ENCODE measurements around the gene ACOXL. TPM values are rescaled to one million over a fixed set of nuclear protein-coding genes. Genes with fewer than 3 reads are reported as not detected.

Gene ACOXL
- total RNA-seq, 4 donors from 2014 or later = not detected

DNA sequence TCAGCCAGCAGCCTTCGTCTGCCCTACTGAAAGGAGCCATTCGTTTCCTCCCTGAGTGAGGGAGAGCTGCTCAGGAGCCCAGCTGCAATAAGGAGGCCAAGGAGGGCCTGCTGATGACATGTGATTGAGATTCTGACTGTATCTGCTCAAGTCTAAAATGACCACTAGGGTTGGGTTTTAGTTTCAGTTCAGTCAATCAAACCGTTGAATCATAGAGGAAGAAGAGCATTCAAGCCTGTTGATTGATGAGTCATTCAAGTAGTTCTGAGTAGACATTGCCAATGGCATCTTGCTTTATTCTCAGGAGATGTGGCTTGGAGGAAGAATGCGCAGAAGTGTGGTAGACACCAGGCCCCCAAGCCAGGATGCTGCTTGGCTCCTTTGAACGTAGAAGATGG lies 368.4 kb downstream of the ACOXL start:
- Histone ChIP-seq H3K4me3 (no peak overlapping the region), H3K27ac (no peak overlapping the region), H3K27me3 (no peaks in the 10 kb centered on the region), H3K4me1 (no peaks in the 10 kb centered on the region), H3K36me3 (no peaks in the 10 kb centered on the region), H3K9me3 (no peaks in the 10 kb centered on the region)
- intact Hi-C loops (cut with DNase I) = no loop called here
- no peak for DNase-seq
- TF ChIP-seq POLR2A (IDR thresholded peaks at IDR 0.05) = no peak
- TF ChIP-seq, protein P1, sequence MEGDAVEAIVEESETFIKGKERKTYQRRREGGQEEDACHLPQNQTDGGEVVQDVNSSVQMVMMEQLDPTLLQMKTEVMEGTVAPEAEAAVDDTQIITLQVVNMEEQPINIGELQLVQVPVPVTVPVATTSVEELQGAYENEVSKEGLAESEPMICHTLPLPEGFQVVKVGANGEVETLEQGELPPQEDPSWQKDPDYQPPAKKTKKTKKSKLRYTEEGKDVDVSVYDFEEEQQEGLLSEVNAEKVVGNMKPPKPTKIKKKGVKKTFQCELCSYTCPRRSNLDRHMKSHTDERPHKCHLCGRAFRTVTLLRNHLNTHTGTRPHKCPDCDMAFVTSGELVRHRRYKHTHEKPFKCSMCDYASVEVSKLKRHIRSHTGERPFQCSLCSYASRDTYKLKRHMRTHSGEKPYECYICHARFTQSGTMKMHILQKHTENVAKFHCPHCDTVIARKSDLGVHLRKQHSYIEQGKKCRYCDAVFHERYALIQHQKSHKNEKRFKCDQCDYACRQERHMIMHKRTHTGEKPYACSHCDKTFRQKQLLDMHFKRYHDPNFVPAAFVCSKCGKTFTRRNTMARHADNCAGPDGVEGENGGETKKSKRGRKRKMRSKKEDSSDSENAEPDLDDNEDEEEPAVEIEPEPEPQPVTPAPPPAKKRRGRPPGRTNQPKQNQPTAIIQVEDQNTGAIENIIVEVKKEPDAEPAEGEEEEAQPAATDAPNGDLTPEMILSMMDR (IDR thresholded peaks at IDR 0.05) = peak in 1 of 6 experiments; percentile 43
- 48 to 60% methylated on average over 3 of the region's 5 CpGs for whole genome bisulfite sequencing, 2 donors

DNA sequence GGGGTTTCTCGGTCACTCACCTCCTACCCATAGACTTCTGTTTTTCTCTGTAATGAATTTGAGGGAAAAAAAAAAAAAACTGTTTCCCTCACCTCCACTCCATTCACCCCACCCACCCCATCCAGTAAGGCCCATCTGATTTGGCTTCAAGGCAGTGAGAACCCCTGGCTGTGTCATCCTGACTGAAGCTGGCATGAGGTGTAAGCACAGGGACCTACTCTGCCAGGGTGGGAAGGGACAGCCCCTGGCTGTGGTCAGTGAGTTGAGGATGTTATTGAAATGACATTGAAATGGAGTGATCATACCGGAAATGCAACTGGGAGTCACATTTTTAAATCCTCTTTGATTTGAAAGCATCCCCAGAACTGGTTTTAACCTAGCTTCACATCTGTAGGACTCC lies 369.2 kb downstream of the ACOXL start:
- 76 to 88% methylated on average over 2 of the region's 2 CpGs for WGBS, 2 donors

DNA sequence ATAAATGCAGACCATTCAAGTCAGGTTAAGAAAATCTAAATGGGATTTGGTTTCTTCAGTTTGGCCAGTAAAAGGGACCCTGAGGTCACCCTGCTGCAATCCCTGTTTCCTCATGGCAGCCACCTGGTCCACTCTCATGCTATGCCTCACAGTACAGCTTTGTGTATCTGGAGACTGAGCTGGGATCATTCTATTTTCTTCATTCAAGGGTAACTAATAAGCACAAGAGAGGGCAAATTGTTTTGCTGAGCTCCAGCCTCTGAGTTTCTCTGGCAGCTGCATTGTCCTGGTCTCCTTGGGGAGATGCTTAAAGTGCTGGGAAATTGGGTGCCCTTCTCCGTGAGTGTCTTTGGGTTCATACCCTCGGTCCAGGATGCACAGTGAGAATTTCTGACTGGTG lies 369.8 kb downstream of the ACOXL start:
- TF ChIP-seq, protein P1 (IDR thresholded peaks at IDR 0.05) = no peak
- no peak for TF ChIP-seq POLR2A (IDR thresholded peaks at IDR 0.05)
- intact Hi-C loops (cut with DNase I) = no loop called here
- no peaks in the 10 kb centered on the region for H3K27me3 ChIP-seq
- DNase-seq = no peak
- no peak overlapping the region for H3K4me3 ChIP-seq
- no peaks in the 10 kb centered on the region for H3K9me3 ChIP-seq
- no peaks in the 10 kb centered on the region for H3K4me1 ChIP-seq
- H3K36me3 ChIP-seq = no peaks in the 10 kb centered on the region
- 63 to 90% methylated on average over 2 of the region's 2 CpGs for WGBS, 2 donors
- no peak overlapping the region for H3K27ac ChIP-seq

More for the DNA sequence above, 369.2 kb downstream of the ACOXL start:
- no peak for DNase-seq
- Histone ChIP-seq H3K36me3 (no peaks in the 10 kb centered on the region), H3K27me3 (no peaks in the 10 kb centered on the region), H3K4me1 (no peaks in the 10 kb centered on the region), H3K4me3 (no peak overlapping the region), H3K27ac (no peak overlapping the region), H3K9me3 (no peaks in the 10 kb centered on the region)
- TF ChIP-seq, protein P1 (IDR thresholded peaks at IDR 0.05) = no peak
- no peak for TF ChIP-seq POLR2A (IDR thresholded peaks at IDR 0.05)
- intact Hi-C loops (cut with DNase I) = no loop called here

DNA sequence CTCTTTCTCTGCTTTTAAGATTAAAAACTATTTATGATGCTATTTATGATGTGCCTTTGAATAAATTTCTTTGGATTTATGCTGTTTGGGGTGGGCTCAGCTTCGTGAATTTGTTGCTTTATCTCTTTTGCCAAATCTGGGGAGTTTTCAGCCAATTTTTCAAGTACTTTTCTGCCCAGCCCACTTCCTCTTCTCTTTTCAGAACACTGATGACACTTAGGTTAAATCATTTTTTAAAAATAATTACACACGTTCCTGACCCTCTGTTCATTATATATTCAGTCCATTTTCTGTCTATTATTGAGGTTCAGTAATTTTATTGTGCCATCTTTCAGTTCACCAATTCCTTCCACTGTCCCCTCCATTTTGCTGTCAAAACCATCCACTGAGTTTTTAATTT lies 373.6 kb downstream of the ACOXL start:
- intact Hi-C loops (cut with DNase I) = no loop called here
- WGBS, 2 donors = 57 to 65% methylated on average over 2 of the region's 2 CpGs
- TF ChIP-seq POLR2A (IDR thresholded peaks at IDR 0.05) = no peak
- TF ChIP-seq, protein P1 (IDR thresholded peaks at IDR 0.05) = no peak
- DNase-seq = no peak
- no peaks in the 10 kb centered on the region for H3K4me1 ChIP-seq
- H3K9me3 ChIP-seq = no peaks in the 10 kb centered on the region
- peaks cover 0 to 8% (median 0%) of the 10 kb centered on the region in 4 donors for H3K27me3 ChIP-seq
- no peaks in the 10 kb centered on the region for H3K36me3 ChIP-seq
- H3K27ac ChIP-seq = no peak overlapping the region
- H3K4me3 ChIP-seq = no peak overlapping the region

DNA sequence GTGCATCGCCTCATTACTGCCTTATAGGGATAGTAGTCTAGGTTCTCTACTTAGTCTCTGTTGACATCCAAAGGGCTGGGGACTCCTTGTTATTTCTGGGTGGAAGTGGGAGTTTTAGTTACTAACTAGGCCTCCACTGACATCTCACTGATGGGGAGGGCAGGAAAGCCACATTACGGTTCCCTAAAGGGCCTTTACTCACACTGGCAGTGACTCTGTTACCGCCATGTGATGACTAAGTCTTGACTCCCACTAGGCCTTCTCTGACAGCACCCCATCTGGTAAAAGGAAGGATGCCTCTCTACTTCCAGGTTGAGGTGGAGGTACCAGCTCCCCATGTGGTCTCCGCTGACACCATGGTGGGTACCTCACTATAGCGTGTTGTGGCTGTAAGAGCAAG lies 374.3 kb downstream of the ACOXL start:
- intact Hi-C loops (cut with DNase I) = no loop called here
- WGBS, 2 donors = 81 to 92% methylated on average over 4 to 5 of the region's 5 CpGs
- TF ChIP-seq POLR2A (IDR thresholded peaks at IDR 0.05) = no peak
- TF ChIP-seq, protein P1 (IDR thresholded peaks at IDR 0.05) = no peak
- DNase-seq = no peak
- Histone ChIP-seq H3K4me3 (no peak overlapping the region), H3K27ac (no peak overlapping the region), H3K9me3 (no peaks in the 10 kb centered on the region), H3K4me1 (no peaks in the 10 kb centered on the region), H3K27me3 (peaks cover 0 to 8% (median 0%) of the 10 kb centered on the region in 4 donors), H3K36me3 (no peaks in the 10 kb centered on the region)

Measured in esophagus squamous epithelium (tissue), 5 donors.